Measurements from ENCODE around the gene RPL23. TPM values are rescaled to one million over a fixed set of nuclear protein-coding genes. Genes with fewer than 3 reads are reported as not detected.

Gene RPL23
- total and polyA plus RNA-seq, 10 of the 15 experiments (the other 5 are each of a cell fraction or from before 2014, with no cell fraction given): 2,200 to 4,821 (median 3,043) TPM

DNA sequence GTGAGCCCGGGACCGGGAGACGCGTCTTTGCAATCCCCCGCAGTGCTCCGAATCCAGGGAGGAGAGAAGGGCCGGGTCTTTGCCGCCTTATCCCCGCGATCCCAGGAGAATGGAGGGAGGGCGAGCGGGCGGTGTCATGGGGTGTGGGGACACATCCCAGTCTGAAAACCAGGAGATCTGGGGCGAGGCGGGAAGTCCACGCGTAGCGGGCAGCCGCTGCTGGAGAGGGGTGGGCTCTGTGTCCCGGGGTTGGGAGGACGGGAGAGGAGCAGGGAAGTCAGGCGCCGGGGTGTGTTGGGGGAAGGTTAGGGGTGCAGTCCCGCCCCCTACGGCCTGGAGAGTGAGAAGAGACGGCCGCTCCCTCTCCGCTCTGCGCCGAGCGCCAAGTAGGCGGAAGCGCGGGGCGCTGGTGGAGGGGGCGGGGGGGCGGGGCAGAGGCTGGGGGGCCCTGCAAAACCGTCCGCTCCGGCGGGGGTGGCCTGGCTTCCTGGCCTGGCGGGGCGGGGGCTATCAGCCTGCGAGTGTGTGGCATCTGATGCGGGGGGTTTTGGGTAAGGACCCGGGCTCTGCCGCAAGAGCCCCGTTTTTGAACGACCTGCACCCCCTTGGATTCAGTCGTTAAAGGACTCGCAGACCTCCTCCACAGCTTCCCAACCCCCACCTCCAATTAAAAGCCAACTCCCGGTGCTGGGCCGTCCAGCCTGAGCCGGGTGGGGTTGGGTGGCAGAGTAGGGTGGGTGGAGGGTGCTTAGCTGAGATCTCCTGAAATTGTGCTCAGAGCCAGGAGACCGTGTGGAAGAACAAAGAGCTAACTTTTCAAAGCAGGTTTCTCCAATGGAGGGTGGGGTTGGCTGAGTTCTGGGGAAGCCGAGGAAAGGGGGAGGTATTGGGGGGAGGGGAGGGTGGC is 17.0 kb upstream of the RPL23 start (continued):
- TF ChIP-seq FOXK2 (IDR thresholded peaks at IDR 0.05) (peak; percentile 36; the same call in 1 of the 2 replicates), EED (IDR thresholded peaks at IDR 0.05; ENCODE audit: low read depth) (0 out of 2 replicates have a peak, but pooled peaks have one; percentile 25), CREB1 (IDR thresholded peaks at IDR 0.05; ENCODE audit: low read depth) (no peak), LARP7 (IDR thresholded peaks at IDR 0.05) (peak; percentile 67; the same call in 1 of the 2 replicates), IKZF2 (IDR thresholded peaks at IDR 0.05) (peak; percentile 54 to 65; a peak in 3 of 4 replicates), CHD2 (IDR thresholded peaks at IDR 0.05; ENCODE audit: borderline replicate concordance, low read depth, low read length) (peak; percentile 14; the same call in 1 of the 2 replicates), RAD21 (IDR thresholded peaks at IDR 0.05; ENCODE audit: insufficient read depth, low read depth, low read length) (no peak), CHD4 (IDR thresholded peaks at IDR 0.05) (no peak), SRF (IDR thresholded peaks at IDR 0.05; ENCODE audit: low read depth in 2 of 2, low read length in 2 of 2) (no peak), TAF1 (IDR thresholded peaks at IDR 0.05; ENCODE audit: borderline replicate concordance, low read depth, low read length) (0 out of 2 replicates have a peak, but pooled peaks have one; percentile 32), BCL11A (IDR thresholded peaks at IDR 0.05; ENCODE audit: low read depth, low read length) (no peak), JUND (IDR thresholded peaks at IDR 0.05; ENCODE audit: low read depth, low read length) (0 out of 2 replicates have a peak, but pooled peaks have one; percentile 10), NBN (IDR thresholded peaks at IDR 0.05) (peak; percentile 73; the same call in 1 of the 2 replicates)
- TF ChIP-seq, protein P1, sequence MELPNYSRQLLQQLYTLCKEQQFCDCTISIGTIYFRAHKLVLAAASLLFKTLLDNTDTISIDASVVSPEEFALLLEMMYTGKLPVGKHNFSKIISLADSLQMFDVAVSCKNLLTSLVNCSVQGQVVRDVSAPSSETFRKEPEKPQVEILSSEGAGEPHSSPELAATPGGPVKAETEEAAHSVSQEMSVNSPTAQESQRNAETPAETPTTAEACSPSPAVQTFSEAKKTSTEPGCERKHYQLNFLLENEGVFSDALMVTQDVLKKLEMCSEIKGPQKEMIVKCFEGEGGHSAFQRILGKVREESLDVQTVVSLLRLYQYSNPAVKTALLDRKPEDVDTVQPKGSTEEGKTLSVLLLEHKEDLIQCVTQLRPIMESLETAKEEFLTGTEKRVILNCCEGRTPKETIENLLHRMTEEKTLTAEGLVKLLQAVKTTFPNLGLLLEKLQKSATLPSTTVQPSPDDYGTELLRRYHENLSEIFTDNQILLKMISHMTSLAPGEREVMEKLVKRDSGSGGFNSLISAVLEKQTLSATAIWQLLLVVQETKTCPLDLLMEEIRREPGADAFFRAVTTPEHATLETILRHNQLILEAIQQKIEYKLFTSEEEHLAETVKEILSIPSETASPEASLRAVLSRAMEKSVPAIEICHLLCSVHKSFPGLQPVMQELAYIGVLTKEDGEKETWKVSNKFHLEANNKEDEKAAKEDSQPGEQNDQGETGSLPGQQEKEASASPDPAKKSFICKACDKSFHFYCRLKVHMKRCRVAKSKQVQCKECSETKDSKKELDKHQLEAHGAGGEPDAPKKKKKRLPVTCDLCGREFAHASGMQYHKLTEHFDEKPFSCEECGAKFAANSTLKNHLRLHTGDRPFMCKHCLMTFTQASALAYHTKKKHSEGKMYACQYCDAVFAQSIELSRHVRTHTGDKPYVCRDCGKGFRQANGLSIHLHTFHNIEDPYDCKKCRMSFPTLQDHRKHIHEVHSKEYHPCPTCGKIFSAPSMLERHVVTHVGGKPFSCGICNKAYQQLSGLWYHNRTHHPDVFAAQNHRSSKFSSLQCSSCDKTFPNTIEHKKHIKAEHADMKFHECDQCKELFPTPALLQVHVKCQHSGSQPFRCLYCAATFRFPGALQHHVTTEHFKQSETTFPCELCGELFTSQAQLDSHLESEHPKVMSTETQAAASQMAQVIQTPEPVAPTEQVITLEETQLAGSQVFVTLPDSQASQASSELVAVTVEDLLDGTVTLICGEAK (IDR thresholded peaks at IDR 0.05; ENCODE audit: borderline replicate concordance): 0 out of 2 replicates have a peak, but pooled peaks have one; percentile 13
- TF ChIP-seq, protein P2, sequence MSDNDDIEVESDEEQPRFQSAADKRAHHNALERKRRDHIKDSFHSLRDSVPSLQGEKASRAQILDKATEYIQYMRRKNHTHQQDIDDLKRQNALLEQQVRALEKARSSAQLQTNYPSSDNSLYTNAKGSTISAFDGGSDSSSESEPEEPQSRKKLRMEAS (IDR thresholded peaks at IDR 0.05; ENCODE audit: low read depth, low read length): peak; percentile 31; the same call in 1 of the 2 replicates

Data from GM12878 (cell line).